22Rv1 (cell line): Measurements from ENCODE around the gene DGUOK.

Source experiments
- H3K27ac ChIP-seq: fragments of 450-650 bp; 2 replicates; pipeline ENCODE4 v1.5.1; 2017
- ZFX ChIP-seq: fragments of 450-650 bp; IDR thresholded peaks from 2 replicates; pipeline ENCODE4 v1.6.1; 2017; ENCODE audit warnings: antibody characterized with exemption, borderline replicate concordance
- TF ChIP-seq, protein P1 (sequence below): fragments of 450-650 bp; IDR thresholded peaks from 2 replicates; pipeline ENCODE4 v1.5.1; 2017; ENCODE audit warnings: mild to moderate bottlenecking

DGUOK gene

DNA sequence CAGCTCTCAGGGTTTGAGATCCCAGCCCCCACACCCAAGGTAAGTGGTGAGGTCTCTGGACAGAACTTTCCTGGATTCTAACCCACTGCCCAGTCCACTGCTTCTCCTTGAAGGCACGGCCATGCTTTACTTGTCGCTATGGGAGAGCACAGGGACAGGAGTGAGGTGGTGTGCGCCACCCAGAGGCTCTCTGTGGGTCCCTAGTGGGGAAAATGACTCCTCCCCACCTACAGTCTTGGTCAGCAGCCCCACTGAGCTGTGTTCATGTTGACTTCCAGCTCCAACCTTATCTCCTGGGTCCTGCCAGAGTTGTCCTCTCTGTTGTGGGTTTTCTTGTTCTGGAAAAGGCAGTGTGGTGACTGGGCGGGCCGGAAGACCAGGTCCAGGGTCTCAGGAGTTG, 69.1 kb downstream of the DGUOK start:
- no peak for TF ChIP-seq ZFX
- TF ChIP-seq, protein P1, sequence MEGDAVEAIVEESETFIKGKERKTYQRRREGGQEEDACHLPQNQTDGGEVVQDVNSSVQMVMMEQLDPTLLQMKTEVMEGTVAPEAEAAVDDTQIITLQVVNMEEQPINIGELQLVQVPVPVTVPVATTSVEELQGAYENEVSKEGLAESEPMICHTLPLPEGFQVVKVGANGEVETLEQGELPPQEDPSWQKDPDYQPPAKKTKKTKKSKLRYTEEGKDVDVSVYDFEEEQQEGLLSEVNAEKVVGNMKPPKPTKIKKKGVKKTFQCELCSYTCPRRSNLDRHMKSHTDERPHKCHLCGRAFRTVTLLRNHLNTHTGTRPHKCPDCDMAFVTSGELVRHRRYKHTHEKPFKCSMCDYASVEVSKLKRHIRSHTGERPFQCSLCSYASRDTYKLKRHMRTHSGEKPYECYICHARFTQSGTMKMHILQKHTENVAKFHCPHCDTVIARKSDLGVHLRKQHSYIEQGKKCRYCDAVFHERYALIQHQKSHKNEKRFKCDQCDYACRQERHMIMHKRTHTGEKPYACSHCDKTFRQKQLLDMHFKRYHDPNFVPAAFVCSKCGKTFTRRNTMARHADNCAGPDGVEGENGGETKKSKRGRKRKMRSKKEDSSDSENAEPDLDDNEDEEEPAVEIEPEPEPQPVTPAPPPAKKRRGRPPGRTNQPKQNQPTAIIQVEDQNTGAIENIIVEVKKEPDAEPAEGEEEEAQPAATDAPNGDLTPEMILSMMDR = no peak
- H3K27ac ChIP-seq = no peak overlapping the region

DNA sequence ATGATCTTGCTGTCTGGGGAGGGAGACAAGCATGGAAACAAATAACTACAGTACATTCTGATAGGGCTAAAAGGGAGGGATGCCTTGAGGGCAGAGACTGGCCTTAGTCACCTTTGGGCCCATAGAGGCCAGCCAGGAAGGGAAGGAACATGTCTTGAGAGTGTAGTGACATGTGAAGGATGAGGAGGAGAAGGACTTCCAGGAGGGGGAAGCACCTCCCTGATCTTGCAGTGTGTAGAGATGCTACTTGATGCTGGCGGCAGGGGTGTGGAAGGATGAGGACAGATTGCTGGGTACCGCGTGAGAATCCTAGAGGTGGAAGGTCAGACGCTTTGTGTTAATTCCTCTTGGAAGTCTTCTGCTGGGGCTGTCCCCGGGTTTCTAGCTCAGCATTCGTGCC, 71.1 kb downstream of the DGUOK start:
- no peak overlapping the region for H3K27ac ChIP-seq
- TF ChIP-seq, protein P1 = no peak
- TF ChIP-seq ZFX = no peak

DNA sequence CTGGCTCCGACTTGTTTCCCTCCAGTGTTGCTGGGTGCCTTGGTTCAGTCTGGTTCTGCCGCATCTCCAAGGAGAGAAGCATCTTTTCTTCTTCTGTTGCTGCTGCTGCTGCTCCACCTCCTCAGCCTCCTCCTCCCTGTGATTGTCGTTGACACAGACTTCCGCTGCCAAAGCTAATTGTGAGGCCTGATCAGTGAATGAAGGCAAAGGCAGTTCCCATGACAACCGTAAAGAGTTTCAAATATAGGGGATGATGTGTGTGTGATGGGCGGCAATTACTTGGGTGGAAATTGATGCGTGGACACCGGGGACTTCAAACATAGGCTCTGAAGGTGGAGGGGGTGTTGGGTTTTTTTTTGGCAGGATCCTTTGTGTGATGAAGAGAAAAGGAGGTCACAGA, 71.8 kb downstream of the DGUOK start:
- TF ChIP-seq, protein P1 = no peak
- TF ChIP-seq ZFX = no peak
- no peak overlapping the region for H3K27ac ChIP-seq

DNA sequence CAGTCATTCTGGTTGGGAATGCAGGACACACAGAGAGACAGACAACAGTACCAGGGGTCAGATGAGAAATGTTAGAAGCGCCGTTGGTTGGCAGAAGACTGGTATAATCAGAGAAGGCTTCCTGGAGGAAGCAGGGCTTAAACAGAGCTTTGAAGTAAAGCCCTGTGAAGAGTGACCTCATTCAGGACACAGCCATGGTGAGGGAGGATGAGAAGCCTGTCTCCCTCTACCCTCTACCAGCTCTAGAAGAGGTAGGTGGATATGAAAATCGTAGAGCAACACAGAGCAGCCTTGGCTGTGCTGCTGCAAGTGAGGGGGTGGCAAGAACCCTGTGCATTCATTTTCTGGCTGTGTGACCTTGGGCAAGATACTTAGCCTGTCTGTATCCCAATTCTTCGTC, 72.3 kb downstream of the DGUOK start:
- no peak for TF ChIP-seq ZFX
- H3K27ac ChIP-seq = no peak overlapping the region

DNA sequence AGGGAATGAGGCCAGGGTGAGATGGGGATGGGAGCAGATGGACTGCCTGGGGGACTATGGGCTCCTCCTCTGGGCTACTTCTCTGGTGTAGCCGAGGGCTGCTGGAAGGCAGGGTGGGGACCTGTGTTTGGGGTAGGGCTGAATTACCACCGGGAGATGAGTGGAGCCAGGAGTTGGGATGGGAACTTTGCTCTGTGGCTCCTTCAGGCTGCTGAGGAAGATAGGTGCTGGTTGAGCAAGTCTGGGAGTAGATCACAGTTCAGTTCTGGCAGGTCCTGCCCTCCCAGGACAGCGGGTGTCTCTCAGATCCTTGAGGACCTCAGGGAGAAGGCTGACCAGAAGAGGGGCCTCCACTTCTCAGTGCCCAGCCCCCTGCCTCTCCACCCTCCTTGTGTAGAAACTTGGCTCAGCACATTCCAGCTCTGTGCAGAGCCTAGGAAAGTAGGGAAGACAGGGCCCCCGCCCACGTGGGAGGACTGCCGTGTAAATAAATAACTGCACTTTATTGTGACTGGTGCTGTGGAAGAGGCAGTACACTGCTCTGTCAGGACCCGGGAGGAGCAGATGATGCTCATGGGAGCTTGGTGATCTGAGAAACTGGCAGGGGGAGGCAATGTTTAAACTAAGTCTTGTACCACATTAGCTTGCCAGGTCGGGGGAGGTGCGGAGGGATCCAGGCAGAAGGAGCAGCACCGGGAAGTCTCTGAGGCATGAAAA, 73.4 kb downstream of the DGUOK start:
- TF ChIP-seq ZFX = no peak
- TF ChIP-seq, protein P1 = no peak
- H3K27ac ChIP-seq = peak overlapping the region; percentile 32

DNA sequence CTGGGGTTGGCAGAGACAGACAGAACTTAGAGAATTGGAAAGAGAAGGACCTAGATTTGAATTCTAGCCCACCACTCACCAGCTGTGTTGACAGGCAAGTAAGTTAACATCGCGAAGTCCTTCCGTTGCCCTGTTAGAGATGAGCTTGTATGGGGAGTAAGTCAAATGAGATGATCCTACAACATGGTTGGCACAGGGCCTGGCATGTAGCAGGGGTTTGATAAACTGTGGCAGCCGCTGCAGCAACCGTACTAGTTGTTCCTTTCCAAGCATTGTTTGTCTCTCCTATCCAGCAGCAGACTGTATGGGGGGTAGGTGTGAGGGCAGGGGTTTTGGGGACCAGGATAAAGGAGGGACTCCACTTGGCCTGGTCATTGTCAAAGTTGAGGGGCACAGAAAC, 74.0 kb downstream of the DGUOK start:
- TF ChIP-seq ZFX = no peak
- TF ChIP-seq, protein P1 = no peak
- H3K27ac ChIP-seq = peak overlapping the region; percentile 32; the same call in 1 of the 2 replicates

DNA sequence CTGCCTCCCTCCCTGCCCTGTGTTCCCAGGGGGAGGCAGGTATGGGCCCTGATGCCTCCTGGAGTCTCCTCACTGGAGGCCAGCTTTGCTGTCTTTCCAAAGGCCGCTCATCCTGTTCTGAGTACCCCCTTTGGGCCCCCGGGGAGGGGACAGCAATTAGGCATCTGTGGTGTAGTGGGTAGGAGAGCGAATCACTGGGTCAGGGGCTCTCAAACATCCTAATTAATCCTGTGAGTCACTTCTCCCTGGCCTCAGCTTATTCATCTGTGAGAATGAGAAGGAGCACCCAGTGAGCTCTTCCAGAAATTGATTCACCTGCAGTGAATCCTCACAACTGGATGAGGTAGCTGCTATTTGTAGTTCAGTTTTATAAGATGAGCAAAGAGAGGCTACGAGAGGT, 74.4 kb downstream of the DGUOK start:
- TF ChIP-seq ZFX = no peak
- TF ChIP-seq, protein P1 = no peak
- no peak overlapping the region for H3K27ac ChIP-seq
